Nephron progenitor cell (in vitro differentiated cells): ENCODE data around the gene ST6GALNAC3.

ENCODE experiments used
- DNase-seq: peaks from one replicate; pipeline ENCODE4 v3.0.0; 2021
- H3K27ac Mint-ChIP-seq: 2 replicates; pipeline ENCODE4 v1.8.0; 2021; ENCODE audit warnings: mild to moderate bottlenecking, moderate library complexity, mixed read lengths
- H3K27me3 Mint-ChIP-seq: 2 replicates; pipeline ENCODE4 v1.8.0; 2021; ENCODE audit warnings: mild to moderate bottlenecking, low read depth, mixed read lengths; ENCODE audit not compliant: poor library complexity
- H3K36me3 Mint-ChIP-seq: 2 replicates; pipeline ENCODE4 v1.8.0; 2021; ENCODE audit warnings: low read depth, mixed read lengths
- H3K4me1 Mint-ChIP-seq: 2 replicates; pipeline ENCODE4 v1.8.0; 2021; ENCODE audit warnings: mixed read lengths
- H3K4me3 Mint-ChIP-seq: 2 replicates; pipeline ENCODE4 v1.8.0; 2021; ENCODE audit warnings: mild to moderate bottlenecking, moderate library complexity, mixed read lengths
- H3K9me3 Mint-ChIP-seq: 2 replicates; pipeline ENCODE4 v1.8.0; 2021; ENCODE audit warnings: mild to moderate bottlenecking, moderate library complexity, mixed read lengths
- CTCF ChIP-seq: fragments of 200-600 bp; sonication (generic); IDR thresholded peaks from 2 replicates; pipeline ENCODE4 v1.5.0; 2021; ENCODE audit warnings: antibody characterized with exemption

ST6GALNAC3 gene

GRCh38 chr1:76140227-76140626 is 65.7 kb downstream of the ST6GALNAC3 start:
- Mint-ChIP-seq H3K4me3 (no peak overlapping the region), H3K4me1 (peaks cover 37% of the 10 kb centered on the region), H3K9me3 (no peaks in the 10 kb centered on the region), H3K27me3 (no peaks in the 10 kb centered on the region), H3K36me3 (no peaks in the 10 kb centered on the region), H3K27ac (no peak overlapping the region)
- TF ChIP-seq CTCF = peak; percentile 12
- DNase-seq = no peak

GRCh38 chr1:76141929-76142328 is 67.4 kb downstream of the ST6GALNAC3 start:
- no peak for DNase-seq
- Mint-ChIP-seq H3K4me1 (peaks cover 40% of the 10 kb centered on the region), H3K4me3 (no peak overlapping the region), H3K36me3 (no peaks in the 10 kb centered on the region), H3K27ac (peak overlapping the region; percentile 16), H3K9me3 (no peaks in the 10 kb centered on the region), H3K27me3 (no peaks in the 10 kb centered on the region)
- no peak for TF ChIP-seq CTCF

DNA sequence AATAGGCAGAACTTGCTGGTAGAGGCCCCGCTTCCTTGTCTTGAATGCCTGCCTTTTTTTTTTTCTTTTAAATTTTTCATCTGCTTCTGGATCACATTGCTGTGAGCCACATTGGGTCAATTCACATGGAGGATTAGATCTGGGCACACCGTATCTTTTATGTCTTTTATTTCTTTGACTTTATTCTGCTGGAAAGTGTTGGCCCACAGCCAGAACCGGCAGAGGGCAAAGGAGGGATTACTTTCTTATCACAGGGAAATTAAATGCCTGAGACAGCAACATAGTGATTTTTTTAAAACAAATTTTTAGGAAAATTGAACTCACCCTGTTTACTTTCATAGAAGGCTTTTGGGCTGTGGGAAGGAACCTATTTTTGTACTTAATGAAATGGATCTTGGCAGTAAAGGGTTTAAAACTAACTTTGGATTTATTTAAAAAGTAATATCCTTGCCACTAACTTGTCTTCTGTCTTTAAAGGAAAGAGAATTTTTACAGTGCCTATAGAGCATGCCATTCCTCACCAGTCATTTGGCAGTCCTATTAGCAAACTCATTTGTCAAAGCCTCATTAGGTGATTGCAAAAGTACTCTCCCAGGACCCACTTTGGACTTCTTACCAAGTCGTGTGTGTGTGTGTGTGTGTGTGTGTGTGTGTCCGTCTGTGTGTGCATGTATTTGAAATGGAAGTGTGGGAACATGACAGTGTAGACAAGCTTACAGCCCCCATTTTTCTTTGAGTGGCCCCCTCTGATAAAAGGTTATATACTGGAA is 68.4 kb downstream of the ST6GALNAC3 start:
- H3K27ac Mint-ChIP-seq = peak overlapping the region; percentile 17
- no peaks in the 10 kb centered on the region for H3K9me3 Mint-ChIP-seq
- H3K36me3 Mint-ChIP-seq = peaks cover 6% of the 10 kb centered on the region
- peaks cover 46% of the 10 kb centered on the region for H3K4me1 Mint-ChIP-seq
- H3K4me3 Mint-ChIP-seq = no peak overlapping the region
- no peak for TF ChIP-seq CTCF
- DNase-seq = no peak
- no peaks in the 10 kb centered on the region for H3K27me3 Mint-ChIP-seq

- no peaks in the 10 kb centered on the region for H3K9me3 Mint-ChIP-seq
- H3K4me3 Mint-ChIP-seq = no peak overlapping the region
- peaks cover 46% of the 10 kb centered on the region for H3K4me1 Mint-ChIP-seq
- H3K36me3 Mint-ChIP-seq = peaks cover 6% of the 10 kb centered on the region
- no peaks in the 10 kb centered on the region for H3K27me3 Mint-ChIP-seq
- no peak overlapping the region for H3K27ac Mint-ChIP-seq
- TF ChIP-seq CTCF = no peak
- DNase-seq = no peak
These were observed 69.7 kb downstream of the ST6GALNAC3 start for GRCh38 chr1:76144247-76144646.

DNA sequence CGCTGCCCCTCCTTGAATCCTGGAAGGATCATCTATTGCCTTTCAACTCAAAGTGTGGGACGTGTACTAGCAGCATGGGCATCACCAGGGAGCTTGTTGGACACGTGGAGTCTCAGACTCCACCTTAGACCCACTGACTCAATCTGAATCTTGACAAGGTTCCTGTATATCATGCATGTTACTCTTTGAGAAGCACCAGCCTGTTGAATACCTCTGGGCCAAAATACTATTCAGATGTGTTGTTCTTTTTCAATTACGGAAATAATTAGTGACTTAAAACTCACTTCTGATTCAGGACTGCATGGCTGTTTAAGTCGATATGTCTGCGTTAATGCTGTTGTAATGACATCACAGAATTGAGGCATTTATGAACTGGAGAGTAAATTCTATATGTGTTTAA is 70.8 kb downstream of the ST6GALNAC3 start:
- Mint-ChIP-seq H3K27me3 (no peaks in the 10 kb centered on the region), H3K4me1 (peaks cover 46% of the 10 kb centered on the region), H3K36me3 (peaks cover 6% of the 10 kb centered on the region), H3K9me3 (no peaks in the 10 kb centered on the region), H3K4me3 (no peak overlapping the region), H3K27ac (peak overlapping the region; percentile 0)
- TF ChIP-seq CTCF = no peak
- DNase-seq = no peak

GRCh38 chr1:76146184-76146583 is 71.6 kb downstream of the ST6GALNAC3 start:
- no peaks in the 10 kb centered on the region for H3K27me3 Mint-ChIP-seq
- H3K4me3 Mint-ChIP-seq = no peak overlapping the region
- H3K9me3 Mint-ChIP-seq = no peaks in the 10 kb centered on the region
- peaks cover 47% of the 10 kb centered on the region for H3K4me1 Mint-ChIP-seq
- no peak for DNase-seq
- H3K36me3 Mint-ChIP-seq = peaks cover 6% of the 10 kb centered on the region
- H3K27ac Mint-ChIP-seq = peak overlapping the region; percentile 27
- TF ChIP-seq CTCF = no peak
